Measurements from ENCODE around the gene OSBPL6.

GRCh38 chr2:178277741-178278197 lies 83.5 kb downstream of the OSBPL6 start:
- TF ChIP-seq CTCF (IDR thresholded peaks at IDR 0.05; ENCODE audit: low read length) (no peak), EZH2 (optimal IDR thresholded peaks at IDR 0.05; ENCODE audit: low read depth, low read length) (no peak)
